HG03175 (cell line): Measurements from ENCODE around the gene PLD4.
"Not testable (repeated sequence)": the region's sequence is repeated elsewhere in the genome, so short reads cannot be mapped to it uniquely, and the experiment has no call there.

Source experiments
- ATAC-seq: cut with Tn5 transposase; IDR thresholded peaks from one replicate; pipeline ENCODE4 v1.9.1; 2021; ENCODE audit warnings: mild to moderate bottlenecking, moderate library complexity; ENCODE audit not compliant: unreplicated experiment

The PLD4 gene

GRCh38 chr14:104924421-104925213, at the start of gene PLD4:
PLD4 (plus strand) TSS chr14:104924879; CDS start chr14:104927141, 2,262 bp downstream.
- ATAC-seq, result no peak

DNA sequence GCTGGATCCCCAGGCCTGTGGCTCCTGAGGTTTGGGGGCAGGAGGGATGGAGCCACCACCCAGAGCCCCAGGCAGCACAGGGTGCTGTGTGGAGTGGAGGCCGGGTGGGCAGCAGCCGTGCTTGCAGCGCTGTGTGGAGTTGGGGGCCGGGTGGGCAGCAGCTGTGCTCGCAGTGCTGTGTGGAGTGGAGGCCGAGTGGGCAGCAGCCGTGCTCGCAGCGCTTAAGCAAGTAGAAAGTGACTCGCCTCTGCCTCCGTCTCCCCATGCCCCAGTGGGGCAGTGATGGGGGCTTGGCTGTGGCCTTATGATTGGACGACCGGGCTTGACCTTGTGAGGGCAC, 49.3 kb upstream of the PLD4 start:
- no peak for ATAC-seq

DNA sequence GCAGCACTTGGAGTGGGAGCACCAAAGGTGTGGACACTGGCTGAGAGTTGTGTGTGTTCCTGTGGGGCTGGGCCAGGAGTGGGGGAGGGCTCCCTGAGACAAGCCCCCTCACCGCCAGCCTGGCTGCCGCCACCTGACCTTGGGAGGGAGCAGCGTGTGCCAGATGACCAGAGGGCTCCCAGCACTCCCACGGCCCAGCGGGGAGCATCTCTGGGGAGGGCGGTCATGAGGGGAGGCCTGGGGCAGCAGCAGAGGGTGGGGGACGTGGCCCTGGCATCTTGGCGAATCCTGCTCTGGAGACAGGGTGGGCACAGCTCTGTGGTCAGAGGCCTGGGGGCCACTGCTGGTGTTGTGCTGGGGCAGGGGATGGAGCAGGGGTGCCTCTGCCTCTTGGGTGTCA, 48.9 kb upstream of the PLD4 start:
- ATAC-seq, result no peak

DNA sequence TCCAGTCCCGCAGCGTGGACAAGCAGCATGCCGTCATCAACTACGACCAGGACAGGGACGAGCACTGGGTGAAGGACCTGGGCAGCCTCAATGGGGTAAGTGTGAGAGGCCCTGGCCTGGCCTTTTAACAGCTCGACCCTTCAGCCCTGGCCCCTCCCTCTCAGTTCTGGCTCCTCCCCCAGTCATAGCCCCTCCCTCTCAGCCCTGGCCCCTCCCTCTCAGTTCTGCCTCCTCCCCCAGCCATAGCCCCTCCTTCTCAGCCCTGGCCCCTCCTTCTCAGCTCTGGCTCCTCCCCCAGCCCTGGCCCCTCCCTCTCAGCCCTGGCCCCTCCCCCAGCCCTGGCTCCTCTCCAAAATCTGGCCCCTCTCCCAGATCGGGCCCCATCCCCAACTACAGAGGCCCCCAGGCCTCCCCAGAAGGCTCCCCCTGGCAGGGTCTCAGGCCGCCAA, 48.4 kb upstream of the PLD4 start:
- ATAC-seq, result no peak

DNA sequence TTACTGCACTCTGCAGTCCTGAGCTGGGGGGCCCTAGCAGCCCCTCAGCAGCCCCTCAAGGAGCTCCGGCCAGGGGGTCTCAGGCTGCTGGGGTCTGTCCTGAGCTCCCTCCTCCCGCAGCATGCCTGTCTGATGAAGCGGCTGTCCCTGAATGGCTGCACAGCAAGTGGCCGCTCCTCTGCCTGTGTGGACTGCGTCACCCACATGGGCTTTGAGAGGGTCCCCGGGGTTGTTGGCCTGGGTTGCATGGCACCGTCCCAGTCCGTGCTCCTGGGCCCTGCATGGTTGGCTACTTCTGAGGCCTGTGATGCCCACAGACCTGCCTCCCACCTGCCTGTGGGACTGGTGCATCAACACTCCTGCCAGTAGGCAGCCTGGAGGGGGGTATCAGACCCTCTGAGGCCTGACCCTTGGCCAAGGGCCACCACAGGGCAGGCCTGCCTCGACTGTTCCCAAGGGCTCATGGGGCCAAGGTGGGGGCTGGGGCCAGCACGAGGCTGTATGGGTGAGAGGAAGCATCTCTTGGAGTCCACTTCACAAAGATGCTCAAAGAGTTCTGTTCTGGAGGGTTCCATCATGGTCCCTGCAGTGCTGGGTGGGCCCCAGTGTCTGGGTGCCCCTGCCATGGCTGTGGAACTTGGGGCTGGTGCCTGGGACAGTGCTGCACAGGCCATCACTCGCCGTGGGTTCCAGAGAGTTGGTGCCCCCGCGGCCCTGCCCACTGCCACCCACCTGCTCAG, 47.4 kb upstream of the PLD4 start:
- no peak for ATAC-seq

DNA sequence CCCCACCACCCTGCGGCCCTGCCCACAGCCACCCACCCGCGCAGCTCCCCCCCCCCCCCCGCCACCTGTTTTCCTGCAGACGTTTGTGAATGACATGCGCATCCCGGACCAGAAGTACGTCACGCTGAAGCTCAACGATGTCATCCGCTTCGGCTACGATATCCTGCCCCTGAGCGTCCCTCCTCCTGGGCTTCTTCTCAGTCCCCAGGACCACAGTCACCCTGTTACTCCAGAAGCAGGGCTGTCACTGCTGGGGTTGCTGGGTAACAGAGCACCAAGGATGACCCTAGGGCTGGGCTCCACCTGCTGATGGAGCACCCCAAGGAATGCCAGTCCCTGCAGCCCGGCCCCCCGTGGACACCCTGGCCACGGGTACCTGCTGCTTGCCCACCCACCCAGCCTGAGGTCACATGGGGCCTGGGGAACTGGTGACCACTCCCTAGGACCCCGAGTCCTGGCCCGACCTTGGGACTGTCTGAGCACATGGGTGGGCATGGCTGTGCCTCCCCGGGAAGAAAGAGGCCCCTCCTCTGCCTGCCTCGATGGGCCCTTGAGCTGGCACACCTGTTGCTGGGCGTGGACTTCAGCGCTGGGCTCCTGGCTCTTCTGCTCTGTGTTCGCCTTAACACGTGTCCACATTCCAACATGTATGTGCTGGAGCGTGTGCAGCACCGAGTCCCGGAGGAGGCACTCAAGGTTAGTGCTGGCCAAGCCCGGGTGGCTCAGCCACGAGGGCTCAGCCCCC, 46.7 kb upstream of the PLD4 start:
- no peak for ATAC-seq

DNA sequence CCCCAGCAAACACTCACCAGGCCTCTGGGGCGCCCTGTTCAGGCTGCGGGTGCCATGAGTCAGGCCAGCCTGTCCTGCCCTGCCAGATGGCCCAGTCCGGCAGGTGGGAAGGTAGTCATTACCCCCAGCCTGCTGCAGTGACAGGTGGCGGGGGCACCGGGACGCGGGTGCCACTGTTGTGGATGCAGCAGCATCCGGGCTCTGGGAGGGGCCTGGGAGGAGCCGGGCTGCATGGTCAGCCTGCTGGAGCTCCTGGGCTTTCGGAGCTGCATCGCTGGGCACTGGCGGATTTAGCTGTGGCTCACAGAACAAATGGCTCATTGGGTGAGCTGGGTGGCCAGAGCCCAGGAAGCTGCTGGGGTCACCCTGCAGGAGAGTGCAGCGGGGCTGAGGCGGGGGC, 46.1 kb upstream of the PLD4 start:
- no peak for ATAC-seq

DNA sequence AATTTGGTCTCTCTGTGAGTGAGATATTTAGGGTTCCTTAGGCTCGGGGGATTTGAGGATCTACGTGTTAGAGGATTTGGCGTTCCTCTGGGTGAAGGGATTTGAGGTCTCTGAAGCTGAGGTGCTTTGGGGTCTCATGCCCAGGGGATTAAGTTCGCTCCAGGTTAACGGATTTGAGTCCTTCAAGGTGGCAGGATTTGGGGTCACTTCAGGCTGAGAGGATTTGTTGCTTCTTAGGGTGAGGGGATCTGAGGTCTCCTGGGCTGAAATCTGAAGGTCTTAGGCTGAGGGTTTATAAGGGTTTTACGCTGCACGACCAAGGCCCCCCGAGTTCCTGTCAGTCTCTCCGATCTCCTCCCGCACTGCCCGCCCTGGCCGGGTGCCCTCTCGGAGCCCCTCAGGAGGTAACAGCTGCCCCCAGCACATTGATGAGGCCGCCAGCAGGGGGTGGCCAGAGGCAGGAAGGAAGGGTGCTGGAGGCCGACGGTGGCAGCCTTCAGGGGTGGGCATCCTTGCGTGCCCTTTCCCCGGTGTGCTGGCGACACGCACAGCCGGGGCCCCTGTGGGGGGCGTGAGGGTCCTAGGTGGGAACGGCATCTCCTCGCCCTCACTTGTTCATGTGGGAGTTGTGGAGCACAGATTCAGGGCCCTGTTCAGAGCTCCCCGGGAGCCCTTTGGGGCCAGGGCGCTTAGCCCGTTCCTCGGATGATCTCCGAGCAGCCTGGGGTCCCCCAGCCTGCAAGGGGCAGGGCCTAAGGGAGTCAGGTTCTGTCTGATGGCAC, 45.3 kb upstream of the PLD4 start:
- no peak for ATAC-seq

DNA sequence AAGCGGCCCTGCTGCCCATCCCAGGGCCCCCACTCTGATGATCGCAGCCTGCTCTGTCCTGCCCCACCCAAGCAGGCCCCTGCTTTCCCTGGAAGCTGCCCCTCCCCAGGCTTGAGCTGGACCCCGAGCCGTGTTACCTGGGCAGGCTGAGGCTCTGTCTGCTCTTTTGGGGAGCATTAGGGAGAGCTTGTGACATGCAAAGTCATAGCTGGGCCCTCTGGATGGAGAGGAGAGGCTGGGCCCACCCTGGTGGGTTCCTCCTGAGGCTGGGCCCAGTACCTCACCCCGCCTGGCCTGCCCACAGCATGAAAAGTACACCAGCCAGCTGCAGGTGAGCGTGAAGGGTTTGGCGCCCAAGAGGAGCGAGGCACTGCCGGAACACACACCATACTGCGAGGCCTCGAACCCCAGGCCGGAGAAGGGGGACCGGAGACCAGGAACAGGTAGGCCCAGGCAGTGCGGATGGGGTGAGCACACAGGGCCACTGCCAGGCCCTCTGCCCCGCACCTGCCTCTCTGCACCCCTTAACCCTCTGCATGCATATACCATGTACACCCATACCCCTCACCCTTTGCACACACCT, 44.6 kb upstream of the PLD4 start:
- ATAC-seq, result no peak

- ATAC-seq, result no peak
Observed at GRCh38 chr14:104880584-104881210, 44.0 kb upstream of the PLD4 start.

DNA sequence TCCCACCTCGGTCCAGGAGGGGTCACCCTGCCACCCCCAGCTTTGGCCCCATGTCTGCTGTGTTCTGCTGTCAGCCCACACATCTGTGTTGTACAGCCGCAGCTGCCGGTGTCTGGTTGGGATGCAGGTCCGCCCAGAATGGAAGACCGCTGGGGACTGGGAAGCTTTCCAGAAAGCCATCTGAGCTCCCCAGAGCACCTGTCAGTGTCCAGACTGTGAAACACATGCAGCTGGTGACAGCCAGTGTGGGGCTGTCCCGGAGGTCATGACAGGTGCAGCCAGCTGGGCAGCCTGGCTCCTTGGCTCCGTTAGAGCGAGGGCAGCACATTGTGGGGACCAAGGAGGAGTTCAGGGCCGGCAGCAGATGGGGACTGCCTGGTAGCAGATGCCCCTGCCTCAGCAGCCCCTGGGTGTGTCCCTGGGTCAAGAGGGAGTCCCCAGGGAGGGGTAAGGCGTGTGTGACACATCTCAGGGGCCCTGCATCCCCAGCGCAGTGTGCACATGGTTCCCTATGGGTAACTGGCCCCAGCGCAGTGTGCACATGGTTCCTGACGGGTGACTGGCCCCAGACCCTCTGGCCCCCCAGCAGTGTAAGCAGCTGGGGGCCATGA, 43.2 kb upstream of the PLD4 start:
- ATAC-seq, result no peak

DNA sequence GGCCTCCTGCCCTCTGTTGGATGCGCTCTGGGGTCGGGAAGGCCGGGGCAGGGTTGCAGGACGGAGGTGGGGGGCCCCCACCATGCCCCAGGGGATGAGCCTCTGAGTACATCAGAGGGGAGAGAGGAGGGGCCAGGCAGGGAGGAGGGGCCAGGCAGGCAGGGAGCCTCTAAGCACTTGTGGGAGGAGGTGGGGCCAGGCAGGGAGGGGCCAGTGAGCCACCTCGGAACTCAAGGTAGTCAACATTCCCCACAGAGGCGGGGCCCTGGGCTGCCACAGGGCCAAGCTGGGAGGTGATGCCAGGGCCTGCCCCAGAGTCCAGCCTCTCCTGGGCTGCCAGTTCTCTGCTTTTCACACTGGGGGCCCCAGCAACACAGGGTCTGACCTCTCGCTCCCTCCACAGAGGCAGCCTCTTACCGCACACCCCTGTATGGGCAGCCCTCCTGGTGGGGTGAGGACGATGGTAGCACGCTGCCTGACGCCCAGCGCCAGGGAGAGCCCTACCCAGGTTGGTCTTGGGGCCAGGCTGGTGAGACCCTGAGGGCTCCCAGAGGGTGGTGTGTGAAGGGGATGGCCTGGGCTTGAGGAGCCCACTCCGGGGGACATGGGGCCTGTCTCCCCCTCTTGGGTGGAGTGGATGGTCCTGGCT, 42.2 kb upstream of the PLD4 start:
- no peak for ATAC-seq

- ATAC-seq, result no peak
Observed at GRCh38 chr14:104882991-104883660, 41.6 kb upstream of the PLD4 start.

DNA sequence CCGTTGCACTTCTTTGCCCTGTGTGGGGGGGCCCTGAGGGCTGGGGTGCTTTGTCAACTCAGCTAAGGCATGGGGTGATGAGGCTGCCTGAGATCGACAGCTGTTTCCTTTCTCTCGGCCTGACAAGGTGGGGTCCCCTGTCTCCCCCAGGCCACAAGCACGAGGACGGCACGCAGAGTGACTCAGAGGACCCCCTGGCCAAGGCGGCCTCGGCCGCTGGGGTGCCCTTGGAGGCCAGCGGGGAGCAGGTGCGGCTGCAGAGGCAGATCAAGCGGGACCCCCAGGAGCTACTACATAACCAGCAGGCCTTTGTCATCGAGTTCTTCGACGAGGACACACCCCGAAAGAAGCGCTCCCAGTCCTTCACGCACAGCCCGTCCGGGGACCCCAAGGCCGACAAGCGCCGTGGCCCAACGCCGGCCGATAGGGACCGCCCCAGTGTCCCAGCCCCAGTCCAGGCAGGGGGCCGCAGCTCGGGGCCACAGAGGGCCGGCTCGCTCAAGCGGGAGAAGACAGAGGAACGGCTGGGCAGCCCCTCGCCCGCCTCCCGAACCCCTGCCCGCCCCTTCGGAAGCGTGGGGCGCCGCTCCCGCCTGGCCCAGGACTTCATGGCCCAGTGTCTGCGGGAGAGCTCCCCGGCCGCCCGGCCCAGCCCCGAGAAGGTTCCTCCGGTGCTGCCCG, 40.9 kb upstream of the PLD4 start:
- ATAC-seq, result no peak

DNA sequence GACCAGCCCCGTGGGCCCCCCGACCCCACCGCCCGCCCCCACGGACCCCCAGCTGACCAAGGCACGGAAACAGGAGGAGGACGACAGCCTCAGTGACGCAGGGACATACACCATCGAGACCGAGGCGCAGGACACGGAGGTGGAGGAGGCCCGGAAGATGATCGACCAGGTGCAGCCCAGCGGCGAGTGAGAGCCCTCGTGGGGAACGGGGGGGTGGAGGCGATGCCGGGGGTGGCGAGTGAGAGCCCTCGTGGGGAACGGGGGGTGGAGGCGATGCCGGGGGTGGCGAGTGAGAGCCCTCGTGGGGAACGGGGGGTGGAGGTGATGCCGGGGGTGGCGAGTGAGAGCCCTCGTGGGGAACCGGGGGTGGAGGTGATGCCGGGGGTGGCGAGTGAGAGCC, 40.3 kb upstream of the PLD4 start:
- ATAC-seq, result not testable (repeated sequence)

- ATAC-seq, result no peak
Observed at GRCh38 chr14:104885031-104885972, 39.4 kb upstream of the PLD4 start.
